GM18858 (cell line): Measurements from ENCODE around the gene CLEC12A.
"Not testable (repeated sequence)": the region's sequence is repeated elsewhere in the genome, so short reads cannot be mapped to it uniquely, and the experiment has no call there.

Experiments
- ATAC-seq: cut with Tn5 transposase; IDR thresholded peaks from one replicate; pipeline ENCODE4 v1.9.1; 2021; ENCODE audit not compliant: unreplicated experiment

Gene CLEC12A

GRCh38 chr12:9961901-9962300, 9.3 kb upstream of the CLEC12A start:
- ATAC-seq = no peak

GRCh38 chr12:9969673-9970072, 1.5 kb upstream of the CLEC12A start:
- ATAC-seq = no peak

DNA sequence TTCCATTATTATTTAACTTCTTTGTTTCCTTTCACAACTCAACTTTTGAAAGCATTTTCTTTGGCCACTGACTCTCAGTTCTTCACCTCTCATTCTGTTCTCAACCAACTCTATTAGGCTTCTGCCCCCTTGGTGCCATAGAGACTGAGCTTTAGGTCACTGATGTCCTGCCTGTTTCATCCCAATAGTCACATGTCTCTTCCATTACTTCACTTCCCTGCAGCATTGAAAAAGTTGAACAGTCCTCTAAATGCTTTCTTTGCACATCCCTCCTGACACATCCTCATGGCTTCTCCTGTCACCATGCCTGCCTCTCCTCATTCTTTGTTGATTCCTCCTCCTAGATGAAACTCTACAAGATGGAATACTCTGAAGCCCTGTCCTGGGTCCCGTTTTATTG, 2.7 kb downstream of the CLEC12A start:
- no peak for ATAC-seq

- ATAC-seq = not testable (repeated sequence)
Observed at GRCh38 chr12:9974731-9975130, 3.5 kb downstream of the CLEC12A start.

- ATAC-seq = no peak
Observed at GRCh38 chr12:9975614-9976013, 4.4 kb downstream of the CLEC12A start.

DNA sequence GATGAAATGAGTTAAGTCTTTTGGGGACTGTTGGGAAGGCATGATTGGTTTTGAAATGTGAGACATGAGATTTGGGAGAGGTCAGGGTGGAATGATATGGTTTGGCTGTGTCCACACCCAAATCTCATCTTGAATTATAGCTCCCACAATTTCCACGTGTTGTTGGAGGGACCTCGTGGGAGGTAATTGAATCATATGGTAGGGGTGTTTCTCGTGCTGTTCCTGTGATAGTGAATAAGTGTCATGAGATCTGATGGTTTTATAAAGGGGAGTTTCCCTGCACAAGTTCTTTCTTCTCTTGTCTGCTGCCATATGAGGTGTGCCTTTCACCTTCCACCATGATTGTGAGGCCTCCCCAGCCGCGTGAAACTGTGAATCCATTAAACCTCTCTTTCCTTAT, 5.4 kb downstream of the CLEC12A start:
- not testable (repeated sequence) for ATAC-seq

DNA sequence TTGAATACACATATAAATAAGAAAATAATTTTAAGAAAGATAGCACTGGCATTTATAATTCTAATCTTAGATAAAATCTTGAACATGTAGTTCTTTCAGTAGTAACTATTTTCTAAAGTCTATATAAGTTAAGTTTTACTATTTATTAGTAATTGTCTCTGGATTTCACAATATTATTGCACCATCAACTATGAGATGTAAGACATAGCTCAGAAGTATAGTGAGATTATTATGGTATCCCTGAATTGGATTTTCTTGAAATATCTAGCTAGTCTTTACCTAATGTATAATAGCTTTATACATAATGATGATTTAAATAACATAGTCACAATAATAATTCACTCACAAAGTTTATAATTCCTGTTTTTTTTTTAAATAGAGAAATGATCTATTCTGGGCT, 6.7 kb downstream of the CLEC12A start:
- ATAC-seq = no peak

DNA sequence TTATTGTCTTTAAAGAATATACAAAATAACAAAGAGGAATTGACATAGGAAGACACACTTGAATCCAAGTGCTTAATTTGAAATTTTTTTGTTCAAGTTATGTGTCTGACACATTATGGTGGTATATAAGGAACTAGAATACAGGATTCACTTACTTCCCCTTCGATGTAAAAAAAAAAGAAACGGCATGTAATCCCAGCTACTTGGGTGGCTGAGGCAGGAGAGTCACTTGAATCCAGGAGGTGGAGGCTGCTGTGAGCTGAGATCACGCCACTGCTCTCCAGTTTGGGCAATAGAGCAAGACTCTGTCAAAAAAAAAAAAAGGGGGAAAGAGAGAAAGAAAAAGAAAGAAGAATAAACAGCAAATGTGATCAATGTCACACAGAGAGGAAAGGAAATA, 8.9 kb downstream of the CLEC12A start:
- ATAC-seq = no peak

DNA sequence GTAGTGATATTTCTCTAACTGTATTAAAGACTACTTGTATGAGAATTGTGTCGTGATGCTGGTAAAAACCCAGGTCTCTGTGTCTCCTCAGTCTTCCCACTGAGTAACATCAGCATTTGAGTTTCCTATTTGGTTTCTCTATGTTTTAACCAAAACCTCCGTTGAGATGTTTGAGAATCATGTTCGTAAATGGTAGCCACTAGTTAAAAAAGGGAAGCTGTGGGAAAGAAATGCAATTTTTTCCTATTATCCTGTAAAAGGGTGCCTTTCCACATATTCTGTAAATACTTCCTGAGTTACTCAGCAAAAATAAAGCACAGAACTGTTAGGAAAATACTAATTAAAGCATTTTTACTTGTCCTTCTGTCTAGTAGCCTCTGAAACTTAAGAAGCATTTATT, 20.7 kb downstream of the CLEC12A start:
- ATAC-seq = no peak

GRCh38 chr12:9992296-9992695, 21.1 kb downstream of the CLEC12A start:
- ATAC-seq = no peak

DNA sequence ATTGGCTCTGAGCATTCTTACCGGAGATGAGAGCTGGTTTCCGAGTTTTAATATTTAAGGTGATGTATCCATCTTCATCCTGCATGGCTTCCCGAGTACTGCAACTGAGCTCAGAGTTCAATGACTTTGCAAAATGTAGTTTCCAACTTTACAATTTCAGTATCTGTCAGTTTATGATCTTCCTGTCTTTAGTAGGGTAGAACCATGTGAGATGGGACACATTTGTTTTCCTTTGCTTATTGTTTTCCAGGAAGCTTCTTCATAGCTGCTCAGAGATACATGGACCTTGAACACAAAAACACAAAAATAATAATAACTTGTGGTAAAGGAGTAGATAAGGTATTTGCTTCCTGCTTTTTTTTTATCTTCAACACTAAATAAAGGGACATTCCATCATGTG, 27.8 kb downstream of the CLEC12A start, which contains the start of gene CLEC1B:
Gene CLEC1B (minus strand): TSS at position 106 of the 400 bp plus-strand sequence. CDS start 21 bp downstream, at position 85.
- ATAC-seq = no peak

DNA sequence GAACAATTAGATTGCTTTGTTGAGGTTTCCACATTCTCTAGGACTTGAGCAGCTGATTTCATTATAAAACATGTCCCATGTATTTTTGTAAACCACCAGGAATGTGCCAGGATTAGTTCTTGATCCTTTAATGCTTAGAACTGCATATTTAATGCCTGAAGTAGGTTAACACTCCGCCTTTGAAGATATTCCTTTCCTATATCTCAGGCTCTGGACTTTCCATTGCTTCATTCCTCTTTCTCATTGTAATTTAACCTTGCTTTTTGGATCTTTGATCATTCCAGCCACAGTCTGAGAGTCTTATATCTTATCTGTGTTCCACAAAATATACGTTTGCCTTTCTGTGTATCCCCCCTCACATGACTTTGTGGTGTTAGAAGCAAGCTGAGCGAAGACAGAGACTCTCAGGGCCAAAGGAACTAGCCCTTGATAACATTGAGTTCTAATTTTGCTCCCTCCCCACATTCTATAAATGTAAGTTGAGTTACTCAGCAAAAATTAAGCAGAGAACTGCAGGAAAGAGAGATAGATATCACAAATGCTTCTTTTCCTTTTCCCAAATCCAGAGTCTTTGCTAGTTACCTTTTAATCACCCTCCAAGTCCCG, 30.1 kb downstream of the CLEC12A start:
- ATAC-seq = no peak

GRCh38 chr12:10012630-10013330, 41.6 kb downstream of the CLEC12A start:
- ATAC-seq = no peak

- no peak for ATAC-seq
Observed at GRCh38 chr12:10015450-10015849, 44.2 kb downstream of the CLEC12A start.

GRCh38 chr12:10016881-10017280, 45.7 kb downstream of the CLEC12A start:
- ATAC-seq = no peak

DNA sequence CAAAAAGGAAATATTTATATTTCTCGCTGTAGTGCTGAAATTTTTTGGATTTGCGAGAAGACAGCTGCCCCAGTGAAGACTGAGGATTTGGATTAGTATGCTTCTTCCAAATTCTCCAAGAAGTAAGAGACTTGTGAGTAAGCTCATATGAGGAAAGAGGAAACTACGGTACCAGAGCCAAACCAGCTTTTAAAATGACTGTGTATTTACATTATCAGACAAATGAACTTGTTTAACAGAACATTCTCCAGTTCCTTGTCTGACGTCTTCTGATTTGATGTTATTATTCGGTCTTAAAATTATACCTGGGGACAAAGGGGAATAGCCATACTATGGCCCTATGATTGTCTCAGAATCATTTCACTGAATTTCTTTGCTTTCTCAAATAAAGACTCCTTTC, 47.2 kb downstream of the CLEC12A start:
- ATAC-seq = no peak

DNA sequence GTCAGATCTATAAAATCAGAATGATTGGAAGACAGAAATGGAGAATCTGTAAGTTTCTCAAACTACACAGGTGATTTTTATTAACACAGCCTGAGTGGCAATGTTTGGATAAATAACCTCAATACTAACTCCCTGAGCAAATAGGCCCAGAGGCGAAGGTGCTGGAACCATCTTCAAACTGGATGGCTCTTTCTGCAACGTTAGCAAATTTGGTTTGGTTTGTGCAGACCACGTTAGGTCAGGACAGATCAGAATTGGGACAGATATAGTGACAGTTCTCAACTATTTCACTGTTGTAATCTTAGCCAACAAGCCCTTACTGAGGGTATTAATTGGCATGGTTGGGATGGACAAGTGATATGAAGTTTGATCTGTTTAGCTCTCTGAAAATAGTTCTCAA, 50.1 kb downstream of the CLEC12A start:
- no peak for ATAC-seq

DNA sequence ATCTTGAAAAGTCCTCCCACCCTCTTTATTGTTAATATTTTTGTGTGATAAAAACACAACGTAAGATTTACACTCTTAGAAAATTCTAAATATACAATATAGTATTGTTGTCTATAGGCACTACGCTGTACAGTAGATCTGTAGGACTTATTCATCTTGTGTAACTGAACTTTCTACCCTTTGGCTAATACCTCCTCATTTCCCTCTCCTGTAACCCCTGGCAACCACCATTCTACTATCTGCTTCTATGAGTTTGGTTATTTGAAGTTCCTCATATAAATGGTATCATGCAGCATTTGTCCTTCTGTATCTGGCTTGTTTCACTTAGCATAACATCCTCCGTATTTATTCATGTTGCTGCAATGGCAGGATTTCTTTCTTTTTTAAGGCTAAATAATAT, 54.0 kb downstream of the CLEC12A start:
- ATAC-seq = no peak

DNA sequence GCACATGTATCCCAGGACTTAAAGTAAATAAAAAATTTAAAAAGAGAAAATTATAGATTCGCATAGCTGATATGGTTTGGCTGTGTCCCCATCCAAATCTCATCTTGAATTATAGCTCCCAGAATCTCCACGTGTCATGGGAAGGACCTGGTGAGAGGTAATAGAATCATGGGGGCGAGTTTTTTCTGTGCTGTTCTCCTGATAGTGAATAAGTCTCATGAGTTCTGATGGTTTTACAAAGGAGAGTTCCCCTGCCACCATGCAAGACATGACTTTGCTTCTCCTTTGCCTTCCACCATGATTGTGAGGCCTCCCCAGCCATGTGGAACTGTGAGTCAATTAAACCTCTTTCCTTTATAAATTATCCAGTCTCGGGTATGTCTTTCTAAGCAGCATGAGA, 55.5 kb downstream of the CLEC12A start:
- ATAC-seq = not testable (repeated sequence)

GRCh38 chr12:10027311-10027710, 56.1 kb downstream of the CLEC12A start:
- no peak for ATAC-seq

GRCh38 chr12:10027721-10028120, 56.5 kb downstream of the CLEC12A start:
- ATAC-seq = no peak

- no peak for ATAC-seq
Observed at GRCh38 chr12:10030446-10030845, 59.2 kb downstream of the CLEC12A start, which contains the start of gene CLEC9A. Gene CLEC9A, plus strand, starts transcription at chr12:10030682. Its CDS starts 22,006 bp downstream, at chr12:10052688.

- ATAC-seq = no peak
Observed at GRCh38 chr12:10031321-10031720, 60.1 kb downstream of the CLEC12A start.
